Osteoblast (primary cell): ENCODE measurements around the gene PTPRT. TPM values are rescaled to one million over a fixed set of nuclear protein-coding genes. Genes with fewer than 3 reads are reported as not detected.

ENCODE experiments used
- DNase-seq: peaks from one replicate; pipeline ENCODE4 v3.0.0; 2011; ENCODE audit warnings: low spot score, mixed read lengths; ENCODE audit not compliant: insufficient read length; ENCODE audit errors: missing footprints
- H2AFZ ChIP-seq: 2 replicates; pipeline ENCODE4 v1.6.0; 2011; ENCODE audit warnings: mild to moderate bottlenecking, low read length
- H3K27ac ChIP-seq: 2 replicates; pipeline ENCODE4 v1.5.1; 2011; ENCODE audit warnings: mild to moderate bottlenecking, low read depth, low read length, moderate library complexity
- H3K27me3 ChIP-seq: 2 replicates; pipeline ENCODE4 v1.6.0; 2012; ENCODE audit warnings: mild to moderate bottlenecking, control low read depth, inconsistent platforms, low read length, moderate library complexity; ENCODE audit not compliant: insufficient read depth
- H3K36me3 ChIP-seq: 2 replicates; pipeline ENCODE4 v1.5.1; 2011; ENCODE audit warnings: mild to moderate bottlenecking, low read length, control low read depth, moderate library complexity; ENCODE audit not compliant: insufficient read depth
- H3K4me1 ChIP-seq: 2 replicates; pipeline ENCODE4 v1.5.1; 2011; ENCODE audit warnings: mild to moderate bottlenecking, low read length, control low read depth, moderate library complexity; ENCODE audit not compliant: insufficient read depth
- H3K4me2 ChIP-seq: 2 replicates; pipeline ENCODE4 v1.6.0; 2011; ENCODE audit warnings: mild to moderate bottlenecking, low read length; ENCODE audit not compliant: insufficient read depth
- H3K4me3 ChIP-seq: fragments of 200-600 bp; sonication (generic); 3 replicates; pipeline ENCODE4 v1.5.1; 2012; ENCODE audit warnings: mild to moderate bottlenecking, low read length, inconsistent platforms; ENCODE audit not compliant: insufficient read depth
- H3K79me2 ChIP-seq: 2 replicates; pipeline ENCODE4 v1.6.0; 2012; ENCODE audit warnings: mild to moderate bottlenecking, low read length, control low read depth, inconsistent platforms; ENCODE audit not compliant: insufficient read depth
- H3K9me3 ChIP-seq: 2 replicates; pipeline ENCODE4 v1.5.1; 2011; ENCODE audit warnings: low read depth, low read length, control low read depth
- H4K20me1 ChIP-seq: 2 replicates; pipeline ENCODE4 v1.6.0; 2012; ENCODE audit warnings: mild to moderate bottlenecking, low read length, control low read depth; ENCODE audit not compliant: insufficient read depth
- CTCF ChIP-seq: IDR thresholded peaks from 2 replicates; pipeline ENCODE4 v1.5.1; 2011; ENCODE audit warnings: mild to moderate bottlenecking, low read depth, low read length, moderate library complexity; ENCODE audit errors: extremely low read depth
- total RNA-seq: library from RNA; depleted of rRNA; stranded (reverse); fragments of >200 nt; gene quantifications from 2 replicates; pipeline ENCODE4 v1.2.3, GENCODE V29; 2012

PTPRT gene
- total RNA-seq, 1 donor: not detected

- Histone ChIP-seq H3K4me1 (no peaks in the 10 kb centered on the region), H2AFZ (no peak overlapping the region), H3K27ac (no peak overlapping the region), H3K4me2 (no peak overlapping the region), H3K79me2 (no peaks in the 10 kb centered on the region), H3K27me3 (no peaks in the 10 kb centered on the region), H3K36me3 (no peaks in the 10 kb centered on the region), H3K9me3 (no peaks in the 10 kb centered on the region), H3K4me3 (no peak overlapping the region), H4K20me1 (no peaks in the 10 kb centered on the region)
- no peak for TF ChIP-seq CTCF
- no peak for DNase-seq
These were observed 998.4 kb downstream of the PTPRT start for GRCh38 chr20:42191140-42191860.

GRCh38 chr20:42190084-42190483, 999.6 kb downstream of the PTPRT start:
- H3K4me2 ChIP-seq: no peak overlapping the region
- no peaks in the 10 kb centered on the region for H3K36me3 ChIP-seq
- no peaks in the 10 kb centered on the region for H4K20me1 ChIP-seq
- no peaks in the 10 kb centered on the region for H3K27me3 ChIP-seq
- no peaks in the 10 kb centered on the region for H3K4me1 ChIP-seq
- no peak for DNase-seq
- no peak overlapping the region for H3K4me3 ChIP-seq
- no peaks in the 10 kb centered on the region for H3K9me3 ChIP-seq
- no peak for TF ChIP-seq CTCF
- H3K79me2 ChIP-seq: no peaks in the 10 kb centered on the region
- no peak overlapping the region for H3K27ac ChIP-seq
- H2AFZ ChIP-seq: no peak overlapping the region

- no peaks in the 10 kb centered on the region for H3K27me3 ChIP-seq
- no peak overlapping the region for H3K27ac ChIP-seq
- H3K36me3 ChIP-seq: no peaks in the 10 kb centered on the region
- no peak overlapping the region for H3K4me3 ChIP-seq
- H2AFZ ChIP-seq: no peak overlapping the region
- no peaks in the 10 kb centered on the region for H3K4me1 ChIP-seq
- H3K9me3 ChIP-seq: no peaks in the 10 kb centered on the region
- H4K20me1 ChIP-seq: no peaks in the 10 kb centered on the region
- H3K79me2 ChIP-seq: no peaks in the 10 kb centered on the region
- DNase-seq: no peak
- H3K4me2 ChIP-seq: no peak overlapping the region
- TF ChIP-seq CTCF: no peak
These were observed 1003.4 kb downstream of the PTPRT start for GRCh38 chr20:42186337-42186736.

GRCh38 chr20:42183147-42183546, 1006.6 kb downstream of the PTPRT start:
- no peaks in the 10 kb centered on the region for H3K79me2 ChIP-seq
- DNase-seq: no peak
- no peaks in the 10 kb centered on the region for H3K4me1 ChIP-seq
- no peaks in the 10 kb centered on the region for H3K27me3 ChIP-seq
- no peak overlapping the region for H3K4me2 ChIP-seq
- H3K4me3 ChIP-seq: no peak overlapping the region
- no peaks in the 10 kb centered on the region for H3K36me3 ChIP-seq
- H2AFZ ChIP-seq: no peak overlapping the region
- H3K9me3 ChIP-seq: no peaks in the 10 kb centered on the region
- TF ChIP-seq CTCF: no peak
- no peak overlapping the region for H3K27ac ChIP-seq
- no peaks in the 10 kb centered on the region for H4K20me1 ChIP-seq
